Neural cell (in vitro differentiated cells): ENCODE results near the gene PRG3. TPM values are rescaled to one million over a fixed set of nuclear protein-coding genes. Genes with fewer than 3 reads are reported as not detected.

Source experiments
- H2AFZ ChIP-seq: fragments of 200-600, 300-800 bp; sonication (generic), shearing (Covaris generic); 2 replicates; pipeline ENCODE4 v1.6.0; 2014; ENCODE audit warnings: low read depth, mild to moderate bottlenecking, antibody characterized with exemption, low read length, moderate library complexity
- H3F3A ChIP-seq: fragments of 200-600 bp; shearing (Covaris generic); 2 replicates; pipeline ENCODE4 v1.6.1; 2016; ENCODE audit warnings: mild to moderate bottlenecking, moderate library complexity, mixed read lengths, antibody characterized with exemption, low read length; ENCODE audit not compliant: insufficient read depth, poor library complexity, severe bottlenecking
- H3K27ac ChIP-seq: fragments of 200-600, 300-800 bp; sonication (generic), shearing (Covaris generic); 2 replicates; pipeline ENCODE4 v1.5.1; 2014; ENCODE audit warnings: mild to moderate bottlenecking, low read length, moderate library complexity
- H3K27me3 ChIP-seq: fragments of 300-800, 200-600 bp; sonication (generic), shearing (Covaris generic); 2 replicates; pipeline ENCODE4 v1.6.0; 2014; ENCODE audit warnings: mild to moderate bottlenecking, low read depth, low read length, moderate library complexity; ENCODE audit not compliant: insufficient read depth
- H3K36me3 ChIP-seq: fragments of 300-800, 200-600 bp; sonication (generic), shearing (Covaris generic); 2 replicates; pipeline ENCODE4 v1.5.1; 2014; ENCODE audit warnings: mild to moderate bottlenecking, antibody characterized with exemption, low read length, moderate library complexity; ENCODE audit not compliant: insufficient read depth
- H3K4me2 ChIP-seq: fragments of 300-800, 200-600 bp; sonication (generic), shearing (Covaris generic); 2 replicates; pipeline ENCODE4 v1.6.0; 2014; ENCODE audit warnings: mild to moderate bottlenecking, low read length
- H3K4me3 ChIP-seq: fragments of 300-800, 200-600 bp; sonication (generic), shearing (Covaris generic); 2 replicates; pipeline ENCODE4 v1.5.1; 2014; ENCODE audit warnings: mild to moderate bottlenecking, low read length, moderate library complexity
- H3K79me2 ChIP-seq: fragments of 200-600 bp; shearing (Covaris generic); replicated peaks from 2 replicates; pipeline ENCODE4 v1.6.0; 2014; ENCODE audit warnings: mild to moderate bottlenecking, low read length, moderate library complexity; ENCODE audit not compliant: insufficient read depth
- H3K9ac ChIP-seq: fragments of 300-800, 200-600 bp; sonication (generic), shearing (Covaris generic); 2 replicates; pipeline ENCODE4 v1.6.1; 2016; ENCODE audit warnings: mild to moderate bottlenecking, low read length, mixed read lengths
- H3K9me2 ChIP-seq: fragments of 200-600 bp; shearing (Covaris generic); 2 replicates; pipeline ENCODE4 v1.6.1; 2016; ENCODE audit warnings: mild to moderate bottlenecking, low read length, mixed read lengths; ENCODE audit not compliant: insufficient read depth
- H3K9me3 ChIP-seq: fragments of 200-600, 300-800 bp; sonication (generic), shearing (Covaris generic); 2 replicates; pipeline ENCODE4 v1.6.1; 2016; ENCODE audit warnings: mild to moderate bottlenecking, mixed run types, low read length, moderate library complexity, mixed read lengths
- H4K20me1 ChIP-seq: fragments of 200-600 bp; shearing (Covaris generic); 2 replicates; pipeline ENCODE4 v1.6.1; 2016; ENCODE audit warnings: mild to moderate bottlenecking, mixed run types; ENCODE audit not compliant: insufficient read depth
- EP300 ChIP-seq: fragments of 450-650 bp; conservative IDR thresholded peaks from 2 replicates; pipeline ENCODE4 v1.6.1; 2014; ENCODE audit warnings: antibody characterized with exemption, mild to moderate bottlenecking, moderate library complexity; ENCODE audit not compliant: poor library complexity, severe bottlenecking
- EZH2 ChIP-seq: fragments of 200-600, 300-800 bp; shearing (Covaris generic), sonication (generic); IDR thresholded peaks from 2 replicates; pipeline ENCODE4 v1.6.1; 2014; ENCODE audit warnings: antibody characterized with exemption, low read length, borderline replicate concordance, mild to moderate bottlenecking; ENCODE audit not compliant: insufficient read depth, poor library complexity, severe bottlenecking
- MXI1 ChIP-seq: fragments of 450-650 bp; conservative IDR thresholded peaks from 2 replicates; pipeline ENCODE4 v1.6.1; 2014; ENCODE audit warnings: antibody characterized with exemption, mild to moderate bottlenecking; ENCODE audit not compliant: poor library complexity, severe bottlenecking
- POLR2AphosphoS5 ChIP-seq: IDR thresholded peaks from 2 replicates; pipeline ENCODE4 v1.6.1; 2012
- RAD21 ChIP-seq: fragments of 450-650 bp; conservative IDR thresholded peaks from 2 replicates; pipeline ENCODE4 v1.6.1; 2014; ENCODE audit warnings: antibody characterized with exemption, mild to moderate bottlenecking, moderate library complexity
- SMC3 ChIP-seq: fragments of 450-650 bp; conservative IDR thresholded peaks from 2 replicates; pipeline ENCODE4 v1.6.1; 2014; ENCODE audit warnings: antibody characterized with exemption, mild to moderate bottlenecking, moderate library complexity; ENCODE audit not compliant: poor library complexity
- TAF1 ChIP-seq: IDR thresholded peaks from 2 replicates; pipeline ENCODE4 v1.6.1; 2012; ENCODE audit warnings: low read depth
- polyA plus RNA-seq: library from polyadenylated mRNA; depleted of rRNA; stranded (reverse); fragments of >200 nt; gene quantifications from 2 replicates; pipeline ENCODE4 v1.2.3, GENCODE V29; 2014
- TF ChIP-seq, protein P1 (sequence below): IDR thresholded peaks from 2 replicates; pipeline ENCODE4 v1.6.1; 2012; ENCODE audit warnings: borderline replicate concordance
- TF ChIP-seq, protein P2 (sequence below): fragments of 450-650 bp; IDR thresholded peaks from 2 replicates; pipeline ENCODE4 v1.5.1; 2014; ENCODE audit warnings: antibody characterized with exemption, mild to moderate bottlenecking, moderate library complexity; ENCODE audit not compliant: poor library complexity, severe bottlenecking

Gene PRG3
- polyA plus RNA-seq, 1 donor from 2014 or later = not detected

DNA sequence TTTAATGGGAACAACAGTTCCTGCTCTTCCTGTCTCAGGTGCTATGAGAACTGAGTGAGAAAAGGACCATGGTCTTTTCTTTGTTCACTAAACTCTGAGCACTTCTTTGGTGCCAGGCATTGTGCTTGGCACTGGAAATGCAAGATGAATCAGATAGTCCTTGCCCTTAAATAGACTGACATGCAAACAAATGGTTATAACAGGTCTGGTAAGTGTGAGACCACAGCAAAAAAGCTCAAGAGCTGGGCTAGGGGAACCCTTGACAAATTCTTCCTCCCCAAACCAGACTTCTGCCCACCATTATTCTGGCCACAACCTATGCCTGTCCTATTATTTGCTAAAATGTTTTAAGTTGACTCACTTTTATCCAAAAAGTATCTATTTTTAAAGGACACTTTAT, 40.9 kb upstream of the PRG3 start:
- H3K79me2 ChIP-seq = no peaks in the 10 kb centered on the region
- no peaks in the 10 kb centered on the region for H3K36me3 ChIP-seq
- H2AFZ ChIP-seq = no peak overlapping the region
- H3K9ac ChIP-seq = no peak overlapping the region
- TF ChIP-seq POLR2AphosphoS5 (no peak), SMC3 (no peak), MXI1 (no peak), EP300 (no peak), TAF1 (no peak), EZH2 (no peak), RAD21 (no peak)
- TF ChIP-seq, protein P1, sequence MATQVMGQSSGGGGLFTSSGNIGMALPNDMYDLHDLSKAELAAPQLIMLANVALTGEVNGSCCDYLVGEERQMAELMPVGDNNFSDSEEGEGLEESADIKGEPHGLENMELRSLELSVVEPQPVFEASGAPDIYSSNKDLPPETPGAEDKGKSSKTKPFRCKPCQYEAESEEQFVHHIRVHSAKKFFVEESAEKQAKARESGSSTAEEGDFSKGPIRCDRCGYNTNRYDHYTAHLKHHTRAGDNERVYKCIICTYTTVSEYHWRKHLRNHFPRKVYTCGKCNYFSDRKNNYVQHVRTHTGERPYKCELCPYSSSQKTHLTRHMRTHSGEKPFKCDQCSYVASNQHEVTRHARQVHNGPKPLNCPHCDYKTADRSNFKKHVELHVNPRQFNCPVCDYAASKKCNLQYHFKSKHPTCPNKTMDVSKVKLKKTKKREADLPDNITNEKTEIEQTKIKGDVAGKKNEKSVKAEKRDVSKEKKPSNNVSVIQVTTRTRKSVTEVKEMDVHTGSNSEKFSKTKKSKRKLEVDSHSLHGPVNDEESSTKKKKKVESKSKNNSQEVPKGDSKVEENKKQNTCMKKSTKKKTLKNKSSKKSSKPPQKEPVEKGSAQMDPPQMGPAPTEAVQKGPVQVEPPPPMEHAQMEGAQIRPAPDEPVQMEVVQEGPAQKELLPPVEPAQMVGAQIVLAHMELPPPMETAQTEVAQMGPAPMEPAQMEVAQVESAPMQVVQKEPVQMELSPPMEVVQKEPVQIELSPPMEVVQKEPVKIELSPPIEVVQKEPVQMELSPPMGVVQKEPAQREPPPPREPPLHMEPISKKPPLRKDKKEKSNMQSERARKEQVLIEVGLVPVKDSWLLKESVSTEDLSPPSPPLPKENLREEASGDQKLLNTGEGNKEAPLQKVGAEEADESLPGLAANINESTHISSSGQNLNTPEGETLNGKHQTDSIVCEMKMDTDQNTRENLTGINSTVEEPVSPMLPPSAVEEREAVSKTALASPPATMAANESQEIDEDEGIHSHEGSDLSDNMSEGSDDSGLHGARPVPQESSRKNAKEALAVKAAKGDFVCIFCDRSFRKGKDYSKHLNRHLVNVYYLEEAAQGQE = no peak
- TF ChIP-seq, protein P2, sequence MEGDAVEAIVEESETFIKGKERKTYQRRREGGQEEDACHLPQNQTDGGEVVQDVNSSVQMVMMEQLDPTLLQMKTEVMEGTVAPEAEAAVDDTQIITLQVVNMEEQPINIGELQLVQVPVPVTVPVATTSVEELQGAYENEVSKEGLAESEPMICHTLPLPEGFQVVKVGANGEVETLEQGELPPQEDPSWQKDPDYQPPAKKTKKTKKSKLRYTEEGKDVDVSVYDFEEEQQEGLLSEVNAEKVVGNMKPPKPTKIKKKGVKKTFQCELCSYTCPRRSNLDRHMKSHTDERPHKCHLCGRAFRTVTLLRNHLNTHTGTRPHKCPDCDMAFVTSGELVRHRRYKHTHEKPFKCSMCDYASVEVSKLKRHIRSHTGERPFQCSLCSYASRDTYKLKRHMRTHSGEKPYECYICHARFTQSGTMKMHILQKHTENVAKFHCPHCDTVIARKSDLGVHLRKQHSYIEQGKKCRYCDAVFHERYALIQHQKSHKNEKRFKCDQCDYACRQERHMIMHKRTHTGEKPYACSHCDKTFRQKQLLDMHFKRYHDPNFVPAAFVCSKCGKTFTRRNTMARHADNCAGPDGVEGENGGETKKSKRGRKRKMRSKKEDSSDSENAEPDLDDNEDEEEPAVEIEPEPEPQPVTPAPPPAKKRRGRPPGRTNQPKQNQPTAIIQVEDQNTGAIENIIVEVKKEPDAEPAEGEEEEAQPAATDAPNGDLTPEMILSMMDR = no peak
- H3F3A ChIP-seq = no peaks in the 10 kb centered on the region
- no peak overlapping the region for H3K4me2 ChIP-seq
- H4K20me1 ChIP-seq = no peaks in the 10 kb centered on the region
- no peaks in the 10 kb centered on the region for H3K27me3 ChIP-seq
- no peak overlapping the region for H3K4me3 ChIP-seq
- no peak overlapping the region for H3K27ac ChIP-seq
- H3K9me2 ChIP-seq = no peaks in the 10 kb centered on the region
- H3K9me3 ChIP-seq = no peaks in the 10 kb centered on the region

GRCh38 chr11:57421066-57421465, 40.1 kb upstream of the PRG3 start:
- no peak overlapping the region for H3K4me3 ChIP-seq
- H2AFZ ChIP-seq = no peak overlapping the region
- no peak overlapping the region for H3K9ac ChIP-seq
- H3K27me3 ChIP-seq = no peaks in the 10 kb centered on the region
- H3K9me2 ChIP-seq = no peaks in the 10 kb centered on the region
- no peaks in the 10 kb centered on the region for H3F3A ChIP-seq
- H3K9me3 ChIP-seq = no peaks in the 10 kb centered on the region
- H3K36me3 ChIP-seq = no peaks in the 10 kb centered on the region
- no peaks in the 10 kb centered on the region for H4K20me1 ChIP-seq
- no peaks in the 10 kb centered on the region for H3K79me2 ChIP-seq
- H3K27ac ChIP-seq = no peak overlapping the region
- TF ChIP-seq, protein P1 = no peak
- H3K4me2 ChIP-seq = no peak overlapping the region
